HT1080 (cell line): ENCODE measurements around the gene CABP1. TPM values are rescaled to one million over a fixed set of nuclear protein-coding genes. Genes with fewer than 3 reads are reported as not detected.
"Not testable (repeated sequence)": the region's sequence is repeated elsewhere in the genome, so short reads cannot be mapped to it uniquely, and the experiment has no call there.

ENCODE experiments used
- DNase-seq: peaks from one replicate; pipeline ENCODE4 v3.0.0-alpha.2; 2015; ENCODE audit warnings: low read depth
- polyA plus RNA-seq, 2 experiments: library from polyadenylated mRNA; depleted of rRNA; stranded (reverse); fragments of >200 nt; gene quantifications; 2 replicates each; pipeline ENCODE4 v1.2.3, GENCODE V29; 2015
- total RNA-seq: library from RNA; depleted of rRNA; stranded (reverse); fragments of >200 nt; shearing (Covaris generic); gene quantifications from 2 replicates; pipeline ENCODE4 v1.2.3, GENCODE V29; 2014; rRNA removed

The CABP1 gene
- total RNA-seq, result not detected in 2 replicates
- polyA plus RNA-seq (2015; cell fraction: cytosol; rRNA removed), result 0.07 and 0.22 TPM in 2 replicates
- 0.06 TPM in 1 of 2 replicates, not detected in the other for polyA plus RNA-seq (2015; cell fraction: nucleus; rRNA removed)

DNA sequence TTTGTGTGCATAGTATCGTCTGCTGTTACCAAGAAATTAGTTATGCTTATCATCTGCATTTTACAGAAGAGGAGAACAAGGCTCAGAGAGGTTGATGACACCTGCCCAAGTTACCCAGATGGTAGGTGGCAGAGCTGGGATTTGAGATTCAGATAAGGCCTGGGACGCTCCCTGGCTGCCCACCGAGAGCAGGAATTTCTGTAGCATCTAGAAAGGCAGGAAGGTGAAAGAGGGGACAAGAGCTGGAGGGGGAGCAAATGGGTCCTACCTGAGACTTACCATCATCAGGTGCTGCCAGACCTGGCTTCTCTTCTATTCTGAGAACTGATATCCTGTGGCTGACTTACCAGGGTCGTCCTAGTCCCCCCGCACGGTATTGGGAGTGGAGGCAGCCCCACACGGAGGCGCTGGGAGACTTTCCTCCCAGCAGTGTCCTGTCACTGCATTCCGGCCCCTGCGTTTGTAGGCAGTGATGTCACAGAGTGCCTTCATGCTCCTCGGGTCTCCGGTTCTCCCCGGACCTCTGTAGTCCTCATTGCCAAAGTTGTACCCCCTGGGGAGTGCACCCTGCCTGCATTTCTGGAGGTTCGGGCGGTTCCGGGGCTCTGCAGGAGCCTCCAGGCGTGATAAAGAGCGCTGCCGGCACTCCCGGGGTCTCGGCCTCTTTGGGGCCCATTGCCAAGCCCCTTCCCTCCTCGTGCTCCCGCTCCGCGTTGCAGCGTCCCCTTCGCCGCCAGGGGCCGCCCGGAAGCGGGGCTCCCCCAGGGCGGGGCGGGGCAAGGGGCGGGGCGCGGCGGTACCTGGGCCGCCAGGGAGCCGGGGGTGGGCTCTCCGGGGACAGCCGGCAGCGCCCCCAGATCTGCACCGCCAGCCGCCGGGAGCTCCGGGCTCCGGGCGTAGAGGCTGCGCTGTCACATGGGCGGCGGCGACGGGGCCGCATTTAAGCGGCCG, at the start of gene CABP1:
Gene CABP1, plus strand, starts transcription at position 856 of the 951 bp plus-strand sequence. Its CDS starts 60 bp downstream, at position 916.
- DNase-seq, result no peak

DNA sequence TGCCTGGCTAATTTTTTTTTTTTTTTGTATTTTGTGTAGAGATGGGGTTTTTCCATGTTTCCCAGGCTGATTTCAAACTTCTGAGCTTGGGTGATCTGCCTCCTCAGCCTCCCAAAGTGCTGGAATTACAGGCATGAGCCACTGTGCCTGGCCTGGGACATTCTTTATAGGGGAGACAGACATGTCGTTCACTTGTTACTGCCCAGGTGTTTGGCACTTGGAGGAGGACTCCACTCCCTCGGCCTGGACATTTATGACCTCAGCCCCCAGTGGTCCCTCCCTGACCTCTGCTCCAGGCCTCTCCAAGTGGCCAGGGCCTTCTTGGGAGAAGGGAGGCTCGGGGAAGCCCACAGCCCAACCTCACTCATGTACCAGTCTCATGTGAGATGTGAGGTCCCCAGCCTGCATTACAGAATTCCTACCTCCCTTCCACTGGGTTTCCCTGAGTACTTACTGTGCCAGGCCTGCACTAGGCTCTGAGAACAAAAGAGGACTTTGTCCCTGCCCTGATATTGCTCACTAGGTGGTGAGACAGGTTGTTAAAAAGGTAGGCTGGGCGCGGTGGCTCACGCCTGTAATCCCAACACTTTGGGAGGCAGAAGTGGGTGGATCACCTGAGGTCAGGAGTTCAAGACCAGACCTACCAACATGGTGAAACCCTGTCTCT, 49.6 kb upstream of the CABP1 start:
- DNase-seq, result no peak

DNA sequence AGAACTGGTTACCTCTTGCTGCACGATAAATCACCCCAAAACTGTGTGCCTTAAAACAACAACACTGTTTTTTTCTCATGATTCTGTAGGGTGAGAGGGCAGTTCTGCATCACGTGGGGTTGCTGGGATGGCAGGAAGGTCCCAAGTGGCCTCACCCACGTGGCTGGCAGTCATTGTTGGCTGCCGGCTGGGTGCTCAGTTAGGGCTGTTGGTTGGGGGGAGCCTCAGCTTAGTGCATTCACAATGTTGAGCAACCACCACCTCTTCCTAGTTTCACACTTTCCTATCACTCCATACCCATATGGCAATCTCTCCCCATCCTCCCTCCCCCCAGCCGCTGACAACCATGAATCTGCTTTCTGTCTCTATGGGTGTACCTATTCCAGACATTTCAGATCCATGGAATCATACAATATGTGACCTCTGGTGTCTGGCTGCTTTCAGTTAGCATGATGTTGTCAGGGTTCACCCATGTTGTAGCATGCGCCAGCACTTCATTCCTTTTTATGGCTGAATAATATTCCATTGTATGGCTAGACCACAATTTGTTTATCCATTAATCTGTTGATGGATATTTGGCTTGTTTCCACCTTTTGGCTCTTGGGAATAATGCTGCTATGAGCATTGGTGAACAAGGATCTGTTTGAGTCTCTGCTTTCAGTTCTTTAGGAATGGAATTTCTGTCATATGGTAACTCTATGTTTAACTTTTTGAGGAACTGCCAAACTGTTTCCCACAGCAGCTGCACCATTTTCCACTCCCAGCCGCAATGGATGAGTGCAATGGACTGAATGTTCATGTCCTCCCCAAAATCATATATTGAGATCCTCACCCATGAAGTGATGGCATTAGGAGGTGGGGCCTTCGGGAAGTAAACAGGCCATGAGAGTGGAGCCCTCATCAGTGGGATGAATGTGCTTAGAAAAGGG, 48.0 kb upstream of the CABP1 start:
- DNase-seq, result no peak

DNA sequence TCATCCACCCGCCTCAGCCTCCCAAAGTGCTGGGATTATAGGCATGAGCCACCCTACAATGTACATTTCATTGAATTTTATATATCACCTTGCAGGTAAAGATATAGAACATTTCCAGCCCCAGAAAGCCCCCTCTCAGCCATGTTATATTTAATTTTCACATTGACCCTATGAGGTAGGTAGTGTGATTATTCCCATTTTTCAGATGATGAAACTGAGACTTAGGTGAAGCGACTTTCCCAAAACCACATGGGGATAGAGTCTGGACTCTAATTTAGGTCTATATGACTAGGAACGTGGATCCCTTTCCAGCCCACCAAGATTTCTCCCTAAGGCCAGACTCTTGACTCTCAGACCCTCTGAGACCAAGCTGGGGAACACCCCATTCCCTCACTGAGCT, 43.5 kb upstream of the CABP1 start:
- no peak for DNase-seq

DNA sequence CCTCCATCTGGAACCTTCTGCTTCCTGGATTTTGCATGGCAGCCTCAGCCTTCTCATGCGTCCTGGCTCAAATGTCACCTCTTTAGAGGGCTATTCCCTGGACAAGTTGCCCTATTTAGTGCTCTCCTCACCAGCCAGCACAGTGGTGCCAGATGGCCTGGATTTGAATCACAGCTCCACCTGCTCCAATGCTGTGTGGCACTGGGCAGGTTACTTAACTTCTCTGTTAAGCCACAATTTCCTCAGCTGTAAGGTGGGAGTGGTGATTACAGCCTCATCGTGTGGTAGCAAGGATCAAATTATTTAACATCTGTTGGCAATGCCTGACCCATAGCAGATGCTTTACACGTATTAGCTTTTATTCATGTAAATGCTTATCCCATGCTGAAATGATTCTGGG, 42.6 kb upstream of the CABP1 start:
- DNase-seq, result no peak

DNA sequence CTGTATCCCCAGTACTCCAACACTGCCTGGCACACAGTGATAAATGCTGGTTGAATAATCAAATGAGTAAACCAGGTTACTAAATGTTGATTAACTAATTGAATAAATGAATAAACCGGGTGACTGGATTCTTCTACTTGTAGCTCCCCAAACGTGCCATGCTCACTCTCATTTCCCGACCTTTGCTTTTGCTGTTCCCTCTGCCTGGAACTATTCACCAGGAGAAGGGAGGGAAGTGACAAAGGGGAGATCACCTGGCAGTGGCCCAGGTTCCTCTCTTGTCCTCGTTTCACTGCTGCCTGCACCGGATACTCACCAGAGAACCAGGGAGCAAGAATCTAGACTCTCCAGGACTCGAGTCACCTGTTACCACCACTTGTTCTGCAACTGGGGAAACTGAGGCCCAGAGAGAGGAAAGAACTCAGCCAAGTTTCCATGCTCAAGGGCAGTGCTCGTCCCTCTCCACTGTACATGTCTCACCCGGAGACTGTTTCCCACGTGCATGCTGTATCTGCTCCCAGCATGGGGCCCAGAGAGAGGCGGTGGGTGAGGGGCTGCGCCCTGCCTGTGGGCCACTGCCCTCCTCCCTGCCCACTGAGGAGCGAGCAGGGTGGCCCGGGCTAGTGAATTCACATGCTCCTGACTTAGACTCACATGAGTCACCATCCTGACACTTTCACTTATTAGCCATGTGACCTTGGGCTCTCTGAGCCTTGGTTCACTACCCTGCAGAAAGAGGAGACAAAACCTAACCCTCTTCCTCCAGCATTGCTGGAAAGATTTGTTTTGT, 41.6 kb upstream of the CABP1 start:
- peak; percentile 68 for DNase-seq

DNA sequence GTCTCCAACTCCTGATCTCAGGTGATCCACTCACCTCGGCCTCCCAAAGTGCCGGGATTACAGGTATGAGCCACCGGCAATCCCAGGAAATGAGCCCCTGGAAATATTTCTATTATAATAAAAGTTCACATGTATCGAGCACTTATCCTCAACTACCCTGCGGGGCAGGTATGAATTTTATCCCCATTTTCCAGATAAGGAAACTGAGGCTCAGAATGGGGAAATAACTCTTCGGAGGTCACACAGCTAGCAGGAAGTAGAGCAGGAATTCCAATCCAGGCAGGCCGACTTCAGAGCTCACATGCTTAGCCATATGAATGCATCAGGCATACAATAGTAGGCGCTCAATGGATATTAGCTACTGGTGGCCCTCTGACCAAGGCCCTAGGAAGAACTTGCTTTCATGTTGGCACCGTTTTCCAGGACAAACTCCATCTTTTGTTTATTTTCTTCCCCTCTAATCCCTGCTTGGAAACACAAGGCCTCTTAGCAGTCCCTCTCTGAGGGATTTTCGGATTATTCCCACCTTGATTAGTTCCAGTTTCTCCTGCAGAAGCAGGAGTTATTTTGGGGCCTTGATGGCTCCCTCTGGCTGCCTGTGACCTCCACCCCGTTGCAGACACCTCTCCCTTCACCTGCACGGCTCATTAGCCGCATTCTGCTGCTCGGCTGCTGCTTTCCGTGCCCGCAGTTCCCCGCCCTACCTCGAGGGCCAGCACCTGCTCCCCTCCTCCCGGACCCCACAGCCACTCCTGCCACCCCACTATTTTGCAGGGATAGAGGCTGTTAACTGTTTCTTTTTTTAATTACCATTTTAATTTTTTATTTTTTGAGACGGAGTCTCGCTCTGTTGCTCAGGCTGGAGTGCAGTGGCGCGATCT, 40.5 kb upstream of the CABP1 start:
- no peak for DNase-seq

DNA sequence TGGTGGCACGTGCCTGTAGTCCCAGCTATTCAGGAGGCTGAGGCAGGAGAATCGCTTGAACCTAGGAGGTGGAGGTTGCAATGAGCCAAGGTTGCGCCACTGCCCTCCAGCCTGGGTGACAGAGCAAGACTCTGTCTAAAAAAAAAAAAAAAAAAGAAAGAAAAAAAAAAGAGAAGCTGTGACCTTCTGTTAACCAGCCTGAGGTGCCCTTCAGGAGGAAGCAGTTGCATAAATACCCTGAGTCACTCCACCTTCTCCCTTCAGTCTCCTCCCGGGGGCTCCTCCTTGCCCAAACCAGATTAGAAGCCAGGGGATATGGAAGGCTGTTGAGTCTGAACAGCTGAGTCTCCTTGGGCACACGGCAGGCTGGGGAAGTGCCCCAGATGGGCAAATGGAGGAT, 38.0 kb upstream of the CABP1 start:
- peak; percentile 49 for DNase-seq

DNA sequence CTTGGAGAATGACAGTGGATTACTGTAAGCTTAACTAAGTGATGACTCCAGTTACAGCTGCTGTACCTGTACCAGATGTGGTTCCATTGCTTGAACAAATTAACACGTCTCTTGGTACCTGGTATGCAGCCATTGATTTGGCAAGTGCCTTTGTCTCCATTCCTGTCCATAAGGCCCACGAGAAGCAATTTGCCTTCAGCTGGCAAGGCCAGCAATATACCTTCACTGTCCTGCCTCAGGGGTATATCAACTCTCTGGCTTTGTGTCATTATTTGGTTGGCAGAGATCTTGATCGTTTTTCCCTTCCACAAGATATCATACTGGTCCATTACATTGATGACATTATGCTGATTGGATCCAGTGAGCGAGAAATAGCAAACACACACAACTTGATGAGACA, 29.9 kb upstream of the CABP1 start:
- no peak for DNase-seq

DNA sequence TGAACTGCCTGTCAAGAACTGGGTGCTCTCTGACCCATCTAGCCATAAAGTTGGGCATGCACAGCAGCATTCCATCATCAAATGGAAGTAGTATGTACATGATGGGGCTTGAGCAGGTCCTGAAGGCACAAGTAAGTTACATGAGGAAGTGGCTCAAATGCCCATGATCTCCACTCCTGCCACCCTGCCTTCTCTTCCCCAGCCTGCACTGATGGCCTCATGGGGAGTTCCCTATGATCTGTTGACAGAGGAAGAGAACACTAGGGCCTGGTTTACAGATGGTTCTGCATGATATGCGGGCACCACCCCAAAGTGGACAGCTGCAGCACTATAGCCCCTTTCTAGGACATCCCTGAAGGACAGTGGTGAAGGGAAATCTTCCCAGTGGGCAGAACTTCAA, 28.9 kb upstream of the CABP1 start:
- not testable (repeated sequence) for DNase-seq

DNA sequence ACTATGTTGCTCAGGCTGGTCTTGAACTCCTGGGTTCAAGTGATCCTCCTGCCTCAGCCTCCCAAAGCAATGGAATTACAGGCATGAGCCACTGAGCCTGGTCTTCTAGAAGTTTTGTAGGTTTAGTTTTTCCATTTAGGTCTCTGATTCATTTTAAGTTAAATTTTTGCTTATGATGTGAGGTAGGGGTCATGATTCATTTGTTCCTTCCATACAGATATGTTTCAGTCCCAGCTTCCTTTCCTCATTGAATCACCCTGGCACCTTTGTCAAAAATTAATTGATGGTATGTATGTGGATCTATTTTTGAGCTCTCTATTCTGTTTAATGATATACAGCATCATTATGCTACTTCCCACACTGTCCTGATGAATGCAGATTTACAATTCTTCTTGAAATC, 25.6 kb upstream of the CABP1 start:
- no peak for DNase-seq

DNA sequence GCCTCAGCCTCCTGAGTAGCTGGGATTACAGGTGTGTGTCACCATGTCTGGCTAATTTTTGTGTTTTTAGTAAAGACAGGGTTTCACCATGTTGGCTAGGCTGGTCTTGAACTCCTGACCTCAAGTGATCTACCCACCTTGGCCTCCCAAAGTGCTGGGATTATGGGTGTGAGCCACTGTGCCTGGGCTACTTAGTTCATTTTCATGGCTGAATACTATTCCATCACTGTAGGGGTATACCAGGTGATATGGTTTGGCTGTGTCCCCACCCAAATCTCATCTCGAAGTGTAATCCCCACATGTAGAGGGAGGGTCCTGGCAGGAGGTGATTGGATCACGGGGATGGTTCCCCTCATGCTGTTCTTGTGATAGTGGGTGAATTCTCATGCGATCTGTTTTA, 23.2 kb upstream of the CABP1 start:
- not testable (repeated sequence) for DNase-seq

DNA sequence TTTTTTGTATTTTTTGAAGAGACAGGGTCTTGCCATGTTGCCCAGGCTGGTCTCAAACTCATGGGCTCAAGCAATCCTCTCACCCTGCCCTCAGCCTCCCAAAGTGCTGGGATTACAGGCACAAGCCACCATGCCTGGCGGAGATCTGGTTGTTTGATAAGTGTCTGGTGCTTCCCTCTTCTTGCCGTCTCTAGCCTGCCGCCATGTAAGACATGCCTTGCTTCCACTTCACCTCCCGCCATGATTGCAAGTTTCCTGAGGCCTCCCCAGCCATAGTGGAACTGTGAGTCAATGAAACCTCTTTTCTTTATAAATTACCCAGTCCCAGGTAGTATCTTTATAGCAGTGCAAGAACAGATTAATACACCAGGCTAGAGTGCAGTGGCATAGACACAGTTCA, 22.7 kb upstream of the CABP1 start:
- DNase-seq, result not testable (repeated sequence)

DNA sequence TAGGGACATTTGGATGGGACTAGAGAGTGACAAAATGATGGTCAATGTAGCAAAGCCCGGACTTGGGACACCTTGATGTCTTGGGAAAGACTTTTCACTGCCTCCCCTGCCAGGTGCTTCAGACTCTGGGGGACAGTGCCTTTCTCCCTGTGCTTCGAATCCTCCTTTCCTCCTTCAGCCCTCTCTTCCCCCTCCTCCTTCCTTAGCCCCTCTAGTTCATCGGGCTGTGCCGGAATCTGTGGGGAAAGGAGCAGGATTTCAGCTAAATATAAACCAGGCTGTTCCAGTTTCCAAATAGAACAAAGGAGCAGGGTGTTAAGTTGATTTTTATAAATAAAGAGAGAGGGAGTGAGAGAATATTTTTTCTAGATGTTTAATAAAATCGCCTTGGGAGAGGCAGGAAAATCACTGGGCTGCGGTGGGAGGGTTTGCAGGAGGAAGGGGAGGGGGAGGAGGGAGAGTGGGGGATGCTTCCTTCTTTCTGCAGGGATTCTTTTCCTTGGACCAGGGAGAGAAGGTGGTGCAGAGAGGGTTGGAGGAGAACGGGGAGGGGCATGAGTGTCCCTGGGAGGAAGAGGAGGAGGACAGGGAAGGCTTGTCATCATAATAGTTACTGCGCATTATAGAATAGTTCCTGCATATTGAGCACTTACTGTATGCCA, 21.3 kb upstream of the CABP1 start:
- no peak for DNase-seq

DNA sequence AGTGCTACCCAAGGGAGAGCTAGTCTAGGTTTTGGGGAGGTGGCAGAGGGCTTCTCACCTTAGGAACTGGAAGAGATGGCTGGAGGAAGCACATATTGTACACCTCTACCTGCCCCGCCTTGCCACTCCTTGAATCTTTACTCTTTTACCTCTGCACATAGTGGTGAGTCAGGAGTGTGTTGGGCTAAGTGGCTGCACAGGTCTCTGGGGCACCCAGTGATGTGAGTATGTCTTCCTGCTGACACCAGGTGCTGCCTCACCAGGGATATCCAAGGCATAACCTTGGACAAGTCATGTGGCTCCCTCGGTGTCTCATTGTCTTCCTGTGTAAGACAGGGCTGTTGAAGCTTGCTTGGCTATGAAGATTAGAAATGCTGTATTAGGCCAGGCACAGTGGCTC, 19.8 kb upstream of the CABP1 start:
- DNase-seq, result no peak

DNA sequence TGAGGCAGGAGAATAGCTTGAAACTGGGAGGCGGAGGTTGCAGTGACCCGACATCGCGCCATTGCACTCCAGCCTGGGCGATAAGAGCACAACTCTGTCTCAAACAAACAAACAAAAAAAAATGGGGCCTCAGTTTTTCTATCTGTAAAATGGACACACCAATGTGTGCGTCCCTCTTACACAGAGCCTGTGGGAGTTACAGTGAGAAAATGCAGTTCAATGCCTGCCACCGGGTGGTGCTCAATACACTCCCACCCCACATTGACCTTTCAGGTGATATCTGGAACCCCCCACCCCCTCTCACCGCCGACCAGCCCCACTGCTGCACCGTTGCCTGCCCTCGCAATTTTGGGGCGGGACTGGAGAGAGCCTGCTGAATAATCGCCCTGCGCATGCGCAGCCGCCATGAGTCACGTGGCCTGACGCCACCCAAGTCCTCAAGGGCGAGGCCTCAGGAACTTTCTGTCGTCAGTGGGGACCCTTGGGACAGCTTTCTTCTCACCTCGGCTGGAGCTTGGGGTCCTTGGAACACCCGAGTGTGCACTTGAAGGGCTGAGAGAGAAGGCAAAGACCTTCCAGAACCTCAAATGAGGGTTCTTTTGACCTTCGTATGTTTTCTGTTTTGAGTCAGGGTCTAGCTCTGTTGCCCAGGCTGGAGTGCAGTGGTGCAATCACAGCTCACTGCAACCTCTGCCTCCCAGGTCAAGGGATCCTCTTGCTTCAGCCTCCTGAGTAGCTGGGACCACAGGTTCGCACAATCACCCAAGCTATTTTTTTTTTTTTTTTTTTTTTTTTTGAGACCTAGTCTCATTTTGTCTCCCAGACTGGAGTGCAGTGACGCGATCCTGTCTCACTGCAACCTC, 14.6 kb upstream of the CABP1 start:
- DNase-seq, result no peak

DNA sequence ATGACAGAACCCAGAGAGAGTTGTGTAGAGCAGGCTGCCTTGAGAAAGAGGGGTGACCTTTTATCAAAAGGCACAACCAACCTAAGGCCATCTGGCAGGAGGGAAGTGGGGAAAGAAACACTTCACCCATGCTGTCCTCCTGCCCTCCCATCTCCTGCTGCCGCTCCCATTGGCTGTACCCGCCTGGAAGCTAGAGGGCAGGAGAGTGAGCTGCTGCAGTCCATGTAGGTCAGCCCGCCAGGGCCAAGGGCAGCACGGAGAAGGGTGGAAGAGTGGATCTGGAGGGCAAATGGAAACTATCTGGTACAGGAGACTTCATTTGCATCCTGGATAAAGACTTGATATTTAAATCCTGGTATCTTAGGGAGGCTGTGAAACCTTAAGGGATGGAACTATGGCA, 11.5 kb upstream of the CABP1 start:
- no peak for DNase-seq
